ENCODE results near the gene RFC2.
"Not testable (repeated sequence)": the region's sequence is repeated elsewhere in the genome, so short reads cannot be mapped to it uniquely, and the experiment has no call there.

RFC2 gene

DNA sequence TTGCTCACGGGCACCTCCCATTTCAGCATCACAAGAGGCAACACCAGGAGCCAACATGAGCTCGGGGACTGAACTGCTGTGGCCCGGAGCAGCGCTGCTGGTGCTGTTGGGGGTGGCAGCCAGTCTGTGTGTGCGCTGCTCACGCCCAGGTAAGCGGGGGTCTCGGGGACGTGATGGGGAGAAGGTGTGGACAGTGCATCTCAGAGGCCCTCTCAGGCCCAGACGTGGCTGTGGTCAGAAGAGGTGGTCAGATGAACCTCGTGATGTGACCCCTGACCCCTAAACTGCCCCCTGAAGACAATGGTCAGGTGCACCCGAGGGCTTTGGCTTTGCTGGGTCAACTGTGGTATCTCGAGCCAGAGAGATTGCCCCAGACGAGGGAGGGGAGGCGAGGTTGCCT is 38.3 kb downstream of the RFC2 start:
- DNase-seq = no peak

DNA sequence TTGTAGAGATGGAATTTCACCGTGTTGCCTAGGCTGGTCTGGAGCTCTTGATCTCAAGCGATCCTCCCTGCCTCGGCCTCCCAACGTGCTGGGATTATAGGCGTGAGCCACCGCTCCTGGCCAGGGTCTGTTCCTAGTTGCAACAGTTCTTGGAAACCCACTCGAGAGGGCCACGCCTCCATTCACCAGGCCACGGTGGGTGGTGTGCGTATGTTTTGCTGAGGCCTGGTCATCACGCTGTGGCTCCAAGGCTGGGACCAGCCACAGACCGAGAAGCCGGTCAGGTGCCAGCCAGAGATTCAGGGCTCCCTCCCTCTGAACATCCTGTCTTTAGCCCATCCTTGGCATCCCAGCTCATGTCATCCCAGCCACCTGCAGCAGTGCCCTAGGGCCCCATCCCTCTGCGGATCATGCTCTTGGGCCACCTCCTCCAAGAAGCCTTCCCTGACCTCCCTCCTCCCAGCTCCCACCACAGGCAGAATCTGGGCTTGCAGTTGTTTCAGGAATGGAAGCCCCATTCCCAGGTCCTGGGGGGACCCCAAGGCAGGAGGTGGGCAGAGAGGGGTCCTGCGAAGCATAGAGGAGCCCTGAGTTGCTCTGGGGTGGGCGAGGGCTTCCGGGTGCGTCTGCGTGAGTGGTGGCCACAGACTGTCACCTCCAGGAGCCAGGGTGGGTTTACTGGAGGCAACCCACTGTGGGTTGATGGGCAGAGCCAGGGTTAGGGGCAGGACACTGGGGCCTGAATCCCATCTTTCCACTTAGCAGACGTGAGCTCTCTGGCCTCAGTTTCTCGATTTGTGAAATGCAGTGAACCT is 39.2 kb downstream of the RFC2 start:
- no peak for DNase-seq

DNA sequence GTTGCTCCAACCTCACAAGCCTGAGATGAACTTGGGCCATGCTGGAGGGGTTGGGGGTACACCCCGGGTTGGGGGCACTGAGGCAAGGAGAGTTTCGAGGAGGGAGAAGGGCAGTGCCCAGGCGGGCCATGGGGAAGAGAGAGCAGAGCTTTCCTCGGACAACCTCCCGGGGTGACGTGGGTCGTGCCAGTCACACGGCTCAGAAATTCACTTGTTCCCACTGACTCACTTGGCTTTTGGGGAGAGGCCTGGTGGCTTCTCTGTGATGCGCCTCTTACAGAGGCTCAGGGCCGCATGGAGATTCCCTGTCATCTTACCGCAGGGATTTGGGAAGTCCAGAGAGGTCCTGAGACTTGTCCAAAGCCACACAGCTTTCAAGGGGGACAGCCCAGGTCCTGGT is 41.5 kb downstream of the RFC2 start:
- no peak for DNase-seq

DNA sequence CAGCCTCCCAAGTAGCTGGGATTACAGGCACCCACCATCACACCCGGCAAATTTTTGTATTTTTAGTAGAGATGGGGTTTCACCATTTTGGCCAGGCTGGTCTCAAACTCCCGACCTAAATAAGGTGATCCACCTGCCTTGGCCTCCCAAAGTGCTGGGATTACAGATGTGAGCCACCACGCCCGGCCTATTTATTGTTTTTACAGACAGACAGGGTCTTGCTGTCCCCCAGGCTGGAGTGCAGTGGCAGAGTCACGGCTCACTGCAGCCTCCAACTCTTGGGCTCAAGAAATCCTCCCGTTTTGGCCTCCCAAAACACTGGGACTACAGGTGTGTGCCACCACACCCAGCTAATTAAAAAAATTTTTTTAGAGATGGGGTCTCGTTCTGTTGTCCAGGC is 46.0 kb downstream of the RFC2 start:
- DNase-seq = not testable (repeated sequence)

DNA sequence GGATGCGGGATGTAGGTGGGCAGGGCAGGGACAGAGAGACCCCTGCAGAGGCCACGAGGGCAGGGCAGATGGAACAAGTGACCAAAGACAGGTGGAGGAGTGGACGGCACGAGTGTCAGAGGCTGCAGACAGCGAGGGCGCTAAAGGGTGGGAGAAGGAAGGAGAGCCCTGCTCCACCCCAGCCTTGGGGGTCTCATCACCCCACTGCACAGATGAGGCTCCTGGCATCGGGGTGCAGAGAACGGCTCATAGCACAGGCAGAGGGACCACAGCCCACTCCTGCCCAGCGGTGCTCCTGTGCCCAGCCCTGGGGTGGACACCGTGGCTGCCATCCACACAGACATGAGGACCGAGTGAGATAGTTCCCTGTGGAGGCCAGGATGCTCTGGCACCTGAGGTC is 46.6 kb downstream of the RFC2 start:
- no peak for DNase-seq

DNA sequence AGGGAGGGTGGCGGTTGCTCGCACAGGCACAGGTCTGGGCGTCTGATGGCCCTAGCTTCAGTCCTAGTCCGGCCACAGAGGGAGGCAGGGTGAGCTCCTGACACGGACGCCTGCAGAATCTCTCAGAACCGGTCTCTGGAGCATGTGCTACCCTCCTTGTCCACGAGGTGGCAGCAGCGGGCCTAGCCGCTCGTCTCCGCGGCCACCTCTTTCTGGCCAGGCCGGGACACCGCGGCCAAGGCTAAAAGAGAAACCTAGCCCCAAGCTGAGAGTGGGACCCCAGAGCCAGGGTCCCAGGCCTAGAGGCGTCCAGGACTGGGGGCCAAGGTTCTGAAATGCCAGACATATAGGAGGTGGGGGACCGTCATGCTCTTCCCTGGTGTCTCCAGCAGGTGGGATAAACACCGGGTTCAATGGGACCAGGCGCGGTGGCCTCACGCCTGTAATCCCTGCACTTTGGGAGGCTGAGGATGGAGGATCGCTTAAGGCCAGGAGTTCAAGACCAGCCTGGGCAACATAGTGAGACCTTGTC is 47.5 kb downstream of the RFC2 start:
- no peak for DNase-seq

DNA sequence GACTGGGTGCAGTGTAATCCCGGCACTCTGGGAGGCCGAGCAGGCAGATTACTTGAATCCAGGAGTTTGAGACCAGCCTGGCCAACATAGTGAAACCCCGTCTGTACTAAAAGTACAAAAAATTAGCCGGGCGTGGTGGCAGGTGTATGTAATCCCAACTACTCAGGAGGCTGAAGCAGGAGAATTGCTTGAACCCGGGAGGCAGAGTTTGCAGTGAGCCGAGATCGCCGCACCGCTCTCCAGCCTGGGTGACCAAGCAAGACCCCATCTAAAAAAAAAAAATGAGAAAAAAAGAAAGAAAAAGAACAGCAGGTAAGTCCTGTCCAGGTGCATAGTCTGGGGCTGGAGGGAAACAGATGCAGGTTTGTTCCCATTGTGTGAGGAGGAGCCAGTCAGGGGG is 48.1 kb downstream of the RFC2 start:
- not testable (repeated sequence) for DNase-seq

DNA sequence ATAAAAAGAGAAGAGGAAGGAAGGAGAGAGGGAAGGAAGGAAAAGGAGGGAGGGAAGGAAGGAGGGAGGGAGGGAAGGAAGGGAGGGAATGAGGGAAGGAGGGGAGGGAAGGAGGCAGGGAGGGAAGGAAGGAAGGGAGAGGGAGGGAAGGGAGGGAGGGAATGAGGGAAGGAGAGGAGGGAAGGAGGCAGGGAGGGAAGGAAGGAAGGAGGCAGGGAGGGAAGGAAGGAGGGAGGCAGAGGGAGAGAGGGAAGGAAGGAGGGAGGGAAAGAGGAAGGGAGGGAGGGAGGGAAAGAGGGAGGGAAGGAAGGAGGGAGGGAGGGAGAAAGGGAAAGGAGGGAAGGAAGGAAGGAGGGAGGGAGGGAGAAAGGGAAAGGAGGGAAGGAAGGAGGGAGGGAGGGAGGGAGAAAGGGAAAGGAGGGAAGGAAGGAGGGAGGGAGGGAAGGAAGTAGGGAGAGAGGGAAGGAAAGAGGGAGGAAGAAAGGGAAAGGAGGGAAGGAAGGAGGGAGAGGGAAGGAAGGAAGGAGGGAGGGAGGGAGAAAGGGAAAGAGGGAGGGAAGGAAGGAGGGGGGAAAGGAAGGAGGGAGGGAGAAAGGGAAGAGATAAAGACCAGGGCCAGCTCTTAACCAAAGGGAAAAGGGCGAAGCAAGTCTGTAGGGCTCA is 50.1 kb downstream of the RFC2 start:
- DNase-seq = no peak

DNA sequence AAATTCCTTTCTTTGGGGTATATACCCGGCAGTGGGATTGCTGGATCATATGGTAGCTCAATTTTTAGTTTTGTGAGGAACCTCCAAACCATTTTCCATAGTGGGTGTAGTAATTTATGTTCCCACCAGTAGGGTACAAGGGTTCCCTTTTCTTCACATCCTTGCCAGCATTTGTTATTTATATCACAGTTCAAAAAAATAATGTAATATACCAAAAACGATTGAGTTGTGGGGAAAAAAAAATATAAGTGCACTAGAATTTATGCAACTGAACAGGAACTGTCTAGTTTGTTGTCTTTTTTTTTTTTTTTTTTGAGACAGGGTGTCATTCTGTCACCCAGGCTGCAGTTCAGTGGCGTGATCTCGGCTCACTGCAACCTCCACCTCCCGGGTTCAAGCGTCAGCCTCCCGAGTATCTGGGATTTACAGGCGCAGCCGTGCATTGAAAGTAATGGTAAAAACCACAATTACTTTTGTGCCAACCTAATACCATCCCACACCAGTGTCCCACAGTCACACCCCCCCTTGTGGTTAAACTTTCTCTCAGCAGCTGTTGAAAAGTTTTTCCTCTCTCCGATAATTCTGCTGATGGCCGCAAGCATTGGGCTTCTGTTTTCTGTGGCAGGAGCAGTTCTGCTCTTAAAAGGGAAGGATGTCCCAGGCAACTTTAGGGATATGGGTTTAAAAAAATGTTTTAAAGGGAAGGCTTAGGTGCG is 51.2 kb downstream of the RFC2 start:
- peak; percentile 6 for DNase-seq

DNA sequence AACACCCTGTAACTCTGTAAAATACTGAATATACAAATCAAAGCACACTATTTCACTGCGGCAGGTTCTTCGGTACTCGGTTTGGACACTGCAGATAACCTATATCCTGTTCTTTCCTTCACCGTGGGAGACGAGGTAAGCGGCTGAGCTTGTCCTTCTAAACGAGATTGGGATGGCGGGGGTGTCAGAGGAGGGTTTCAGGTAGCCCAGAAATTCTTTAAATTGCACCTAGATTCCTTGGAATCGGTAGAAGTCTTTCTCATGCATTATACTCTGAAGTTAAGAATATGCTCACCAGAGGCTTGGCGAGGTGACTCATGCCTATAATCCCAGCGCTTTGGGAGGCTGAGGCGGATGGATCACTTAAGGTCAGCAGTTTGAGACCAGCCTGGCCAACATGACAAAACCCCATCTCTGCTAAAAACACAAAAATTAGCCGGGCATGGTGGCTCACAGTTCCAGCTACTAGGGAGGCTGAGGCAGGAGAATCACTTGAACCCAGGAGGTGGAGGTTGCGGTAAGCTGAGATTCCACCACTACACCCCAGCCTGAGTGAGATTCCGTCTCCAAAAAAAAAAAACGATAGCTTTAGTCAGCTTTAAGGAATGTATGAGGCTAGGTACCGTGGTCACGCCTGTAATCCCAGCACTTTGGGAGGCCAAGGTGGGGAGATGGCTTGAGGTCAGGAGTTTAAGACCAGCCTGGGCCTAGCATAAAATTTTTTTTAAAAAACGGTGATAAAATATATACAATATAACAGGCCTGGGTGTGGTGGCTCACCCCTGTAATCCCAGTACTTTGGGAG is 54.4 kb downstream of the RFC2 start:
- no peak for DNase-seq

DNA sequence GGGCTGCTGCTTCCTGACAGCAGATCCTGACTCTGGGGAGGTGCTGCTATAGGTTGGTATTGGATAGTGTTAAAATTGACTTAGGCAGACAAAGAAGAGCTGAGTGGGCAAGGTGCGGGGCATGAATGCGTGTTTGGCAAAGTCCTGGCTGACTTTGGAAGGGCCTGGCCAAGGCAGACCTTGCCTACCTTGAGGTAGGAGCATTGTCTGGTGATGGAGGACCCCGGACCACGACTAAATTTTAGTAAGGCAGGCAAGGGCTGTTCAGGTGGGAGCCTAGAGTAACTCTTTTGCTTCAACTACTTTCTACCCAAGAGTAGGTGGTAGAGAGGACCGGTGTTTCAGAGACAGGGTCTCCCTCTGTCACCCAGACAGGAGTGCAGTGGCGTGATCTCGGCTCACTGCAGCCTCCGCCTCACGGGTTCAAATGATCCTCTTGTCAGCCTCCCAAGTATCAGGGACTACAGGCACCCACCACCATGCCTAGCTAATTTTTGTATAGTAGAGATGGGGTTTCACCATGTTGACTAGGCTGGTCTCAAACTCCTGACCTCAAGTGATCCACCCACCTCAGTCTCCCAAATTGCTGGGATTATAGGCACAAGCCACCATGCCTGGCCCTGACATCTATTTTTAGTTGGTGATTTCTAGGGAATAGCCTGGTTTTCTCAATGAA is 56.6 kb downstream of the RFC2 start:
- no peak for DNase-seq

DNA sequence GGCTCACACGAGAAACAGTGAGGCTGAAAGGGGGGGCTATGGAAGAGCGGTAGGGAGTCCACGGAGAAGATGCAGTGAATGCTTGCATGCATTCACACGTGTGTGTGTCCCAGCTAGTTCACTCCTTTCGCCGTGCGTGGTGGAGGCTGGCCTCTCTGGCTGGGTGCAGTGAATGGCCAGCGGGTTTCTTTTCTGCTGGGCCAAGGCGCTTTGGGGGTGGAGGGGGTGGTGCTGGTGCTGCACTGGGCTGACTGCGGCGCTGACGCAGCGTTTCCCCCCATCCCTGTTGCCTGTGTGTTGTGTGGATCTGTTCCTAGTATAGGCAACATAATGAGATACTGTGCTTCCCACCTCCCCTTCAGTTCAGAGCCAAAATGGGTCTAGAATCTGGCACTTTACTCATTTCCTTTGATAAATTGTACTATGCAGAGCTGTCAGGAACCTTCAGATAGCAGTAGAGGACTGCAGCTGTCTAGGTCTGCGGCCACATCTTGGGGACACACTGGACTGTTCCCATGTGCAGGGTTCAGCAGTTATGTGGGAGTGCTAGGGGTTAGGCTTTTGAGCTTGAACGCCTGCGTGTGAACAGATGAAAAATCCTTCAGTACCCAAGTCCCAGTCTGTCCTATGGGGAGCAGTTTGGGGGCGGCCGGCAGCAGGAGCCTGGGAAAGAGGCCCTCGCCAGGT is 58.1 kb downstream of the RFC2 start:
- not testable (repeated sequence) for DNase-seq

DNA sequence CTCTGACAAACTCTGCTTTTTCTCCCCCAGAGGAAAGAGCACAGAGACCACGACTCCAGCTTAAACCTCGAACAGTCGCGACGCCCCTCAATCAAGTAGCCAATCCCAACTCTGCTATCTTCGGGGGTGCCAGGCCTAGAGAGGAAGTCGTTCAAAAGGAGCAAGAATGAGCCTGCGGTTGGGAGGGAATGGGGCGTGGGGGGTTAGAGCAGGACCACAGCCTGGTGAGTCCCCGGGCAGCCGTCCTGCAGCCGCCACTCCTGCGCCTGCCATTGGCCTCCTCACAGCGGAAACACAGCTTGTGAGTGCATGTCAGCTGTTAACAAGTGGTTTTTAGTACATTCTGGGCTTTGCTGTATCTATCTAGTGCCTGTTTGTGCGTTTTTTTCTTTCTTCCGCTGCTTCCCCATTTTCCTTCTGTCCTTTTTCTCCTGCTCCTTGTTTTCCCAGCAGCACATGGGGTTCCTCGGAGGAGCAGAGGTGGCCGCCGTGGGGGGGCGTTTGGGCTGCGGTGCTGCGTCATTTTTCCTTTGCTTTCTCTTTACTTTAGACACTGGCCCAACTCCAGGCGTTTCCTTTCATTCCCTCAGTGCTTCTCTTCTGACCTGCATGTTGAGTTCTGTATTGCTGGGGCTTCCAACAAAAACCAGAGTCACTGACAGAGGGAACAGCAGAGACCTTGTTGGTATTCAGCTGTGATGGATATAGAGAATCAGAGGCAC is 58.9 kb downstream of the RFC2 start:
- DNase-seq = not testable (repeated sequence)

DNA sequence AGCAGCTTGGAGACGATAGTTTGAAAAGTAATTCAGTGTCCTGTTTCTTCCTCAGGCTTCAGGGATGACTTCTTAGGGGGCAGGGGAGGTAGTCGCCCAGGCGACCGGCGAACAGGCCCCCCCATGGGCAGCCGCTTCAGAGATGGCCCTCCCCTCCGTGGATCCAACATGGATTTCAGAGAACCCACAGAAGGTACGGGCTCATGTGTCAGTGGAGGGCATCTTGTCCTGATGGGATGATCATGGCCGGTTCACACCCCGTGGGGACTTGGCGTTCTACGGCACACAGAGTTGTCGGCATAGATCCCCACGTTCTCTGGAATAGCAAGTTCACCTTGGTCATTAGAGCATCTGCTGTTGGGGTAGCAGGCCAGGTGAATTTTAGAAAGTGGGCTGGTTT is 59.5 kb downstream of the RFC2 start:
- DNase-seq = no peak

DNA sequence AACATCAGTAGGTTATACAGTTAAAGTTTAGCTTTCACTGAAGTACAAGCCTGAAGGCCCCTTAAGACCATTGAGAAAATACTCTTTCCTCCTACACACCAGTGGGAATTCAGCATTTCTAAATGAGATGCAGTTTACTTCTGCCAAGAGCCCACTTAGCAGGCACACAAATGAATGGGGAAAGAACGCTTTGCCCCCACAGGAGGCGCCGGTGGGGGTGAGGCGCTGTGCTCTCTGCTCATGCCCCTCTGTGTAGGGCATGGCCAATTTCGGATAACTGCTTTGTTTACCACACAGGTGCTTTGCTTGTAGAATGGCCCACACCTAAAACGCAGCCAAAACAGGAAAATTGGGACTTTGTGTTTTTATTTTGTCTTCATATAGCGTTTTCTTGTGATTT is 60.3 kb downstream of the RFC2 start:
- DNase-seq = no peak

DNA sequence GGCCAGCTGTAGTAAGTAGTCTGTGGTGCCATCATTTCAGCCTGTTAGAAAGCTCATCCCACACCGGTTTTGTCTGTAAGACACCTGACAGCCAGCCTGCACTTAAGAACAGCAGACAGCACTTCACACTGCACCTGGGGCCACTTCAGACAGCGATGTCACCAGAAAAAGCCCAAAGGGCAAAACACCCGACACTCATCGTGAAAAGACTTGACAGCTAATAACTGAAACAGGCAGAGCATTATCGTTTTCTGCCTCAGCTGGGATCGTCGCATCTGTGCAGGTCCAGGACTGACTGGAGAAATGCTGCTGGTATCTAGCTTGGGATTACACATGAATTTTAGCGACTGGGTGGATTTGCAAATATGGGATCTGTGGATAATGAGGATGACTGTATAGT is 61.1 kb downstream of the RFC2 start:
- DNase-seq = no peak

DNA sequence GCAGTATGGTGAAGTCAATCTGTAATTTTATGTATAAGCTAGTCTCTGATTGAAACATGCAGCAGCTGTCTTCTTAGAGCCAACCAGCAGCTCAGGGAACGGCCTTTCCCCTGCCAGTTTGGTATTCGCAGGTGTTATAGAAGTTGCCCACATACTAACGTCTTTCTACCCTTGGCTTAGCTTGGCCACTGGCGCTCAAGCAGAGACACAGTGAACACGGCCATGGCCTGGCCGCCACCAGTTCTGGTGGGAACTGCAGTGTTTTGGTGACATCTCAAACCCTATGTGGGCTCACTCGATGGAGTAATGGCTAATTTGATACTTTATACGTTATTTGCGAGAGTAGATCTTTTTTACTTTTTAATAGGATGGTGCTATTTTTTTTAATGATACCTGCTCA is 63.0 kb downstream of the RFC2 start:
- no peak for DNase-seq

DNA sequence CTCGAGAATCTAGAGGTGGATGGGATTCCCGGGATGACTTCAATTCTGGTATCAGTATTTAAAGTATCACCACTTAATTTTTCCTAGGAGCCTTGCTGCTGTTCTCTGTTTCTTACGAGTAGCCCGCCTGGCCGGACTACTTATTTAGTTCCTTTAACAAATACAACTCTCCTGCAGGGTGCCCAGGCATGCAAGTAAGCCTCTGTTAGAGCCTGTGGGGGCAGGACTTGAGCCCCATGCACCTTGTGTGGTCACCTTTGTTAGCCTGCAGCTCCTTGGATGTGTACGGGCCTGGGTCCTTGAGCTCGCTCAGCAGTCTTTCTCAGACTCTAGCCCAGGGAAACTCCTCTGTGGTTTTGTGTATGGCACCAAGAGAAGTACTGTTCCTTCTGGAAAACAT is 63.9 kb downstream of the RFC2 start:
- DNase-seq = no peak

DNA sequence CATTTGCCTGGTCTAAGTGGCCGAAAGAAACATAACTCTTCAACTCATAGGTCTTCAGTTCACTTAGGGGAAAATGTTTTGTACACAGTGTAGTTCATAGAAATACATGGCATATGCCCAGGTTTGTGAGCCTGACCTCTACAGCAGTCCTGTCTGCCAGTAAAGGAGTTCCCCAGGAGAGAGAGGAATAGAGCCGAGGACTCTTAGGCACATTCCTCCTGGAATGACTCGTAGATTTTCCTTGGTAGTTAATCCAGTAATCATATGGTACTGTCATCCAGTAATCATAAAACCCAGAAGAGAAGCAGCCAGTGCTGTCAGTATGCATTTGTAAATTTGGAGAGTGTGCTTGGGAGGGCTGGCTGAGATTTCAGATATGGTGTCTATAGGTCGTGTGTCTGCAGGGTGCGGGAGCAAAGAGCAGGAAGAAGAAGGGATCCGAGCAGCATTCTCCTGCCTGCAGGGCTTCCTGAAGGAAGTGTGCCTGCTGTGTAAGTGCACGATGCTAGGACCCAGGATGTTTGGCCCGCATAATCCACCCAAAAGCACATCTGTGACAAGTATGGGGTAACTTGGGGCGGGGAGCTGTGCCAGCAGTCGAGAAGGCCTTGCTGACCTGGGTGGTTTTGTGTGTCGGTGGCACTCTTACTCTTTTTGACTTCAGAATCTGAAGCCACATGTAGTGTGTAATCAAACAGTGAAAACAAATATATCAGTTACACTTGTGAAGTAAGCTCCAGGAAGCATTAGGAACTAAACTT is 66.1 kb downstream of the RFC2 start:
- DNase-seq = no peak

DNA sequence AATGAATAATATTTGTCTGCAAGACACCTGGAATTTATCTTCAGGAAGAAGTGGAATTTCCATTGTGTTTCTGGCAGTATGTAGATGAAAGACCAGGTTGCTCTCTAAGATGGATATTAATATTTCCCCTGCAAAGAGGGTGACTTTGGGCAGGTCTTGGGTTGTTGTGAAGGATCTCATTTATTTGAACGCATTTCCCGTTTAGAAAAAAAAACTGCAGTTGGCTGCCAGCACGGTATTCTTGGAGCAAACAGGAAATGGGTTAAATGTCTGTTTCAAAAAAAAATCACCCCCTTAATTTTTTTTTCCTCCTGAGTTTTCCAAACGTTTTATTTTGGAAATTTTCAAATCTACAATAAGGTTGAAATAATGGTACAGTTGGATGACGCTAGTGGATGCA is 68.6 kb downstream of the RFC2 start:
- no peak for DNase-seq

Measured in SIG-M5 (cell line).